Breast epithelium (tissue), 4 donors: ENCODE results near the gene SNX33. TPM values are rescaled to one million over a fixed set of nuclear protein-coding genes. Genes with fewer than 3 reads are reported as not detected.
A peak's percentile ranks its signal among the peaks of the same experiment; 100 is the strongest.

Experiments used
- DNase-seq, 2 donors: peaks; one replicate each; pipeline ENCODE4 v3.0.0-alpha.2; 2019; ENCODE audit warnings: low spot score in 2 of 2
- H3K27ac ChIP-seq, 2 donors: fragments of 200-600 bp; sonication (generic) in 1 of 2; one replicate each; pipeline ENCODE4 v1.5.1; 2016 to 2019; ENCODE audit warnings: mild to moderate bottlenecking in 1 of 2
- H3K27me3 ChIP-seq, 2 donors: fragments of 200-600 bp; sonication (generic) in 1 of 2; one replicate each; pipeline versions ENCODE4 v1.5.1 to v1.6.0; 2017 to 2019; ENCODE audit warnings: control low read depth in 1 of 2, mild to moderate bottlenecking in 1 of 2
- H3K36me3 ChIP-seq: fragments of 200-600 bp; one replicate; pipeline ENCODE4 v1.5.1; 2019
- H3K4me1 ChIP-seq, 2 donors: fragments of 200-600 bp; sonication (generic); one replicate each; pipeline ENCODE4 v1.5.1; 2016 to 2019; ENCODE audit warnings: control low read depth in 1 of 2
- H3K4me3 ChIP-seq, 3 donors: fragments of 200-600 bp; sonication (generic); 1 replicate in 2 of 3; 2 replicates in 1 of 3; pipeline ENCODE4 v1.5.1; 2016 to 2019; ENCODE audit warnings: mild to moderate bottlenecking in 3 of 3, moderate library complexity in 2 of 3
- H3K9me3 ChIP-seq, 2 donors: fragments of 200-600 bp; sonication (generic) in 1 of 2; one replicate each; pipeline ENCODE4 v1.5.1; 2016 to 2019; ENCODE audit warnings: control low read depth in 1 of 2
- POLR2A ChIP-seq: fragments of 450-650 bp; IDR thresholded peaks from one replicate; pipeline ENCODE4 v1.6.1; 2016; ENCODE audit warnings: antibody characterized with exemption, mild to moderate bottlenecking, moderate library complexity
- POLR2AphosphoS5 ChIP-seq, 3 donors: sonication (generic); formaldehyde crosslinking; IDR thresholded peaks; one replicate each; pipeline ENCODE4 v1.6.1; 2017; ENCODE audit warnings: antibody characterized with exemption in 3 of 3
- intact Hi-C: fragments of 100-400 bp; cut with DNase I; formaldehyde crosslinking; loops from one replicate; pipeline ENCODE4 v1.15.1; 2023; ENCODE audit warnings: low total_unique reads
- total RNA-seq, 3 donors: library from RNA; depleted of rRNA; stranded (reverse); fragments of >200 nt; gene quantifications; one replicate each; pipeline ENCODE4 v1.1.0, GENCODE V29; 2016
- TF ChIP-seq, protein P1 (sequence below), 3 donors: fragments of 450-650 bp; IDR thresholded peaks; one replicate each; pipeline ENCODE4 v1.5.1; 2016 to 2017; ENCODE audit warnings: antibody characterized with exemption in 3 of 3, mild to moderate bottlenecking in 3 of 3, moderate library complexity in 3 of 3

SNX33 gene
- total RNA-seq, 3 donors from 2014 or later: 32.8 to 42.7 (median 36.3) TPM

DNA sequence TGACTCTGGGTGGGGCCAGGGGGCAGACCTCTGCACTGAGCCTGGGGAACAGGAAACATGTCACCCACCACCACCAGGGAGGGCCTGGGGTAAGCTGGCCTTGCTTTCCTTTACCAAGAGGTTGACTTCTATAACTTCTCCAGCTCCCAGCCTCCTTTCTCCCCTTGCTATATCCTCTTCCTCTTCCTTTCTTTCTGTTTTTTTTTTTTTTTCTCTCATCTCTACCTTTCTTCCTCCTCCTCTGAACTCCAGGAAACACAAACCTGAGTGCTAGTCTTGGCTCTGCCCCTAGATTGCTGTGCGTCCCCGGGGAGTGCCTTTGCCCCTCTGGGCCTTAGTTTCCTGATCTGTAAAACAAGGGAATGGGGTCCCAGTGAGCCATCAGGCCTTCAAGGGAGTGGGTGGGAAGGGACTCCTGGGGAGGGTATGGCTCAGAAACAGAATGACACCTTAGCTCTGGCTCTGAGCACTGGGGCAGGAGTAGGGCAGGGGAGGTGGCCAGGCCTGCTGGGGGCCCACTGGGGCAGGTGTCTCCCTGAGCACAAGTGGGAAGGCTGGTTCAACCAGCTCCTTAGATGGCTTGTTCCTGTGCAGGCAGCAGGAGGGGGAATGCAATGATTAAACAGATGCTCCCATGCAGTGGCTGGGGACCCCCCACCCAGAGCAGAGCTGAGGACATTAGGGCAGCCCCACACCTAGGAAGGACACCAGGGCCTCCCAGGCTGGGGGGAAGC is 4.3 kb downstream of the SNX33 start:
- H3K9me3 ChIP-seq: no peaks in the 10 kb centered on the region
- no peaks in the 10 kb centered on the region for H3K36me3 ChIP-seq
- DNase-seq: no peak
- peaks cover 13 to 52% of the 10 kb centered on the region in 2 donors for H3K4me1 ChIP-seq
- intact Hi-C loops: no loop called here
- TF ChIP-seq, protein P1, sequence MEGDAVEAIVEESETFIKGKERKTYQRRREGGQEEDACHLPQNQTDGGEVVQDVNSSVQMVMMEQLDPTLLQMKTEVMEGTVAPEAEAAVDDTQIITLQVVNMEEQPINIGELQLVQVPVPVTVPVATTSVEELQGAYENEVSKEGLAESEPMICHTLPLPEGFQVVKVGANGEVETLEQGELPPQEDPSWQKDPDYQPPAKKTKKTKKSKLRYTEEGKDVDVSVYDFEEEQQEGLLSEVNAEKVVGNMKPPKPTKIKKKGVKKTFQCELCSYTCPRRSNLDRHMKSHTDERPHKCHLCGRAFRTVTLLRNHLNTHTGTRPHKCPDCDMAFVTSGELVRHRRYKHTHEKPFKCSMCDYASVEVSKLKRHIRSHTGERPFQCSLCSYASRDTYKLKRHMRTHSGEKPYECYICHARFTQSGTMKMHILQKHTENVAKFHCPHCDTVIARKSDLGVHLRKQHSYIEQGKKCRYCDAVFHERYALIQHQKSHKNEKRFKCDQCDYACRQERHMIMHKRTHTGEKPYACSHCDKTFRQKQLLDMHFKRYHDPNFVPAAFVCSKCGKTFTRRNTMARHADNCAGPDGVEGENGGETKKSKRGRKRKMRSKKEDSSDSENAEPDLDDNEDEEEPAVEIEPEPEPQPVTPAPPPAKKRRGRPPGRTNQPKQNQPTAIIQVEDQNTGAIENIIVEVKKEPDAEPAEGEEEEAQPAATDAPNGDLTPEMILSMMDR (IDR thresholded peaks at IDR 0.05): no peak
- TF ChIP-seq POLR2A (no peak), POLR2AphosphoS5 (IDR thresholded peaks at IDR 0.05) (no peak)
- no peaks in the 10 kb centered on the region for H3K27me3 ChIP-seq
- H3K4me3 ChIP-seq: peak overlapping the region; percentile 77 to 91 (median 90)
- H3K27ac ChIP-seq: peak overlapping the region; percentile 43 to 98

DNA sequence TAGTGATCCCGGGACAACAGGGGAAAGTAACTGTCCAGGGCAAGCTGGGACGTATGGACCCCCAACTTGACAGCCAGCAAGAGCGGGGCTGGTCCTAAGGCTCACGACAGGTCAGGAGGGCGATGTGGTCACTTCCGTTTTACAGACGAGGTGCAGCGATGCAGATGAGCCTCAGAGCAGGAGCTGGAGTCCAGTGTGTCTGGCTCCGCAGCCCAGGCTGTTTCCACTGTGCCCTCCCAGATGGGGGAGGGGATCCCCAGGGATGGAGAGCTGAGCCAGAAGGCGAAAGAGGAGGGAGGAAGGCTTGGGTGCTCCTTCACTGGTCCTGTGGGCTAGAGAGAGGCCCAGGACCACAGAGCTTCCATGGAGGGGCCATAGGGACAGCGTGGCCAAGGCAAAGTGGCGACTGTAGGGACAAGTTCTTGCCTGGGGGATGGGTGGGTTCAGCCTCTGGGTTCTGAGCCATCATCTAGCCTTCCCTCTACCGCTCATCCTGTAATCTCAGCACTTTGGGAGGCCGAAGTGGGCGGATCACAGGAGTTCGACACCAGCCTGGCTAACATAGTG is 5.7 kb downstream of the SNX33 start:
- peak overlapping the region; percentile 43 to 60 for H3K27ac ChIP-seq
- H3K4me1 ChIP-seq: peaks cover 13 to 52% of the 10 kb centered on the region in 2 donors
- no peak for DNase-seq
- no peaks in the 10 kb centered on the region for H3K27me3 ChIP-seq
- TF ChIP-seq POLR2AphosphoS5 (IDR thresholded peaks at IDR 0.05) (no peak), POLR2A (no peak)
- TF ChIP-seq, protein P1 (IDR thresholded peaks at IDR 0.05): no peak
- H3K9me3 ChIP-seq: no peaks in the 10 kb centered on the region
- H3K36me3 ChIP-seq: no peaks in the 10 kb centered on the region
- intact Hi-C loops: no loop called here
- H3K4me3 ChIP-seq: peak overlapping the region; percentile 77 to 91 (median 90)

DNA sequence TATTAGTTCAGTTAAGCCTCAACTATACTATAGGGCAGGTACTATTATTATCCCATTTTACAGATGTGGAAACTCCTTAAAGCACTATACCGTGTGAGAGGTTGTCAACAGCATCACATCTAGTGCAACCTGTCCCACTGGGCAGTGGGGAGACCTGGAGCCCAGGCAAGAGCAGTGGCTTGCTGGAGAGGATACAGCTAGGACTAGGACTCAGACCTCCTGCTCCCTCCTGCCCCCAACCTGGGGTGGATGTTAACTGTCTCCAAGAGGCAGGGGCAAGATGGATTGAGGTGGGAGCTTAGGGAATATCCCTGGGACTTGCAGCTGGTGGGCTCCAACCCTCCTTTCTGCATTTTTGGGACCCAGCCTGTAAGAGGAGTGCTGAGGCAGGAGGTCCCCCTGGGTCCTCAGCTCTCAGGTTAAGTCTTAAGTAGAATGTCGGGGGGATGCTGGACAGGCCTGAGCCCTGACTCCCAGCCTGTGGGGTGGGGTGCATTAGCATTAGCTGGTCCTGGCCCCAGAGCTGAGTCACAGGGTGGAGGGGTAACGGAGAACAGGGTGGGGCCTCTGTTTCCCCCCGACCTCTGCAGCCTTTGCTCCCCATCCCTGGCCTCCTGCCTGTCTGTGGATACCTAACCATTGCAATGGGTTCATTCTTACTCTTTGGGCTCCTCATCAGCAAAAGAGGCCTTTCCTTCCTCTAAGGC is 6.6 kb downstream of the SNX33 start:
- no peak for DNase-seq
- H3K36me3 ChIP-seq: no peaks in the 10 kb centered on the region
- no peaks in the 10 kb centered on the region for H3K9me3 ChIP-seq
- H3K4me3 ChIP-seq: no peak overlapping the region
- intact Hi-C loops: no loop called here
- TF ChIP-seq POLR2AphosphoS5 (IDR thresholded peaks at IDR 0.05) (no peak), POLR2A (no peak)
- TF ChIP-seq, protein P1 (IDR thresholded peaks at IDR 0.05): no peak
- peak overlapping the region in 1 of 2 donors; percentile 29 for H3K27ac ChIP-seq
- no peaks in the 10 kb centered on the region for H3K27me3 ChIP-seq
- H3K4me1 ChIP-seq: peaks cover 7 to 50% of the 10 kb centered on the region in 2 donors

DNA sequence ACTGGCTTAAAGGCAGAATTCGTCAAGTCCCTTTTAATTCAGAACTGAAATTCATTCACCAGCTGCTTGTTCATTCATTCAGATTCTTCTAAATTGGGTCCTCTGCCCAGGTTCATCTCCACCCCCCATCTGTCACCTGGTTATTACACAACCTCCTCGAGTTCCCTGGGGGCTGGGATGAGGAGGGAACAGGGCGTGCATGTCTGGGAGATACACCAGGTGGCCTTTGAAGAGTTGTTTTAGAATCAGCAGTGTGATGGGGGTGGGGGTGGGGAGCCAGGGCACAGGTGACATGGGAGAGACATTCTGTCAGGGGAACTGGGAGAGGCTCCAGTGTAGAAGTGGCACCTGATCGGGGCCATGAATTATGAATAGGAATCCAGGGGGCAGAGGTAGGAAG is 8.2 kb downstream of the SNX33 start:
- H3K4me3 ChIP-seq: no peak overlapping the region
- H3K36me3 ChIP-seq: no peaks in the 10 kb centered on the region
- peaks cover 8 to 44% of the 10 kb centered on the region in 2 donors for H3K4me1 ChIP-seq
- no peak for DNase-seq
- no peaks in the 10 kb centered on the region for H3K9me3 ChIP-seq
- H3K27me3 ChIP-seq: no peaks in the 10 kb centered on the region
- TF ChIP-seq POLR2A (no peak), POLR2AphosphoS5 (IDR thresholded peaks at IDR 0.05) (no peak)
- TF ChIP-seq, protein P1 (IDR thresholded peaks at IDR 0.05): no peak
- intact Hi-C loops: no loop called here
- H3K27ac ChIP-seq: peak overlapping the region in 1 of 2 donors; percentile 48

DNA sequence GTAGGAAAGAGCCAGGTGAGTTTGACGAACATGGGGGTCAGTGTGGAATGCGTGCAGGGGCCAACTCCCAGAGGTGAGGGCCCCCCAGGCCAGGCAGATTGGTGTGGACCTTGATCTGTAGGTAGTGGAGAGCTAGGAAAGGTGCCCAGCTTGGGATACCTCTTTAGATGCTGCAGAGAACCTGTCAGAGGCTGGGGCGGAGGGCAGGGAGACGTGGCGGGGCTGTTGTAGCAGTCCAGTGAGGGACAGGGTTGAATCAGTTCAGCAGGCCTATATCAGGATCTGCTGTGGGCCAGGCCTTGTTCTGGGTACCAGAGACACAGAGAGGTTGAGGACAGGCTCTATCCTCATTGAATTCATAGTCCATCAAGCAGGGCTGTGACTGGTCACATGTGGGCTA is 8.6 kb downstream of the SNX33 start:
- Histone ChIP-seq H3K4me1 (peaks cover 8 to 46% of the 10 kb centered on the region in 2 donors), H3K27me3 (no peaks in the 10 kb centered on the region), H3K9me3 (no peaks in the 10 kb centered on the region), H3K36me3 (no peaks in the 10 kb centered on the region), H3K27ac (peak overlapping the region in 1 of 2 donors; percentile 48), H3K4me3 (no peak overlapping the region)
- TF ChIP-seq POLR2A: no peak
- no peak for DNase-seq
- intact Hi-C loops: no loop called here
